Measurements from ENCODE around the gene SLC6A5. TPM values are rescaled to one million over a fixed set of nuclear protein-coding genes. Genes with fewer than 3 reads are reported as not detected.

Gene SLC6A5
- total and polyA plus RNA-seq, 2 of the 4 experiments (the other 2 are of a cell fraction) = not detected

DNA sequence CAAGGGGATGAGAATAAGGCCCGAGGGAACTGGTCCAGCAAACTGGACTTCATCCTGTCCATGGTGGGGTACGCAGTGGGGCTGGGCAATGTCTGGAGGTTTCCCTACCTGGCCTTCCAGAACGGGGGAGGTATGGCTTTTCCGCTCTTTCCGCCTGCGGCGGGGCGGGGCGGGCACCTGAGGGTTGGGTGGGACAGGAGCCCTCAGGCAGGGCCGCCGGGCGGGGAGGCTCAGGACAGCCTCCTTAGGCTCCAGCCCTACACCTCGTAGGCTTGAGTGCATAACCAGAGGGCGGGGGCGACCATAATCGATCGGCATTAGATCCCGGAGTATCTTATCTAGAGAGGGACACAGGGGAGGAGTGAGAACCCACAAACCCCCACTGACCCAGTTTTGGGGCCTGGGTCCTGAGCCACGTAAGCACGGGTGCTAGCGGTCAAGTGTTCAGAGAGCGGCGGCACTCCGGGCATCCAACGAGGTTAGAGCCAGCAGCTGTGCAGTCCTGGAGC, 4.9 kb downstream of the SLC6A5 start:
- in situ Hi-C loops (cut with MboI; ENCODE audit: low sequenced_read_pairs) = loop anchor here (25.0 kb wide), 1 partner anchor 667 kb away; no protein-coding TSS in a partner anchor
- TF ChIP-seq MAFK (IDR thresholded peaks at IDR 0.05; ENCODE audit: low read depth, low read length) (no peak), MAZ (IDR thresholded peaks at IDR 0.05; ENCODE audit: borderline replicate concordance, low read depth, low read length) (no peak), FOS (IDR thresholded peaks at IDR 0.05; ENCODE audit: low read depth, low read length) (no peak), MXI1 (IDR thresholded peaks at IDR 0.05; ENCODE audit: borderline replicate concordance, low read depth, low read length) (no peak), RAD21 (IDR thresholded peaks at IDR 0.05; ENCODE audit: low read length) (no peak)
- TF ChIP-seq, protein P1, sequence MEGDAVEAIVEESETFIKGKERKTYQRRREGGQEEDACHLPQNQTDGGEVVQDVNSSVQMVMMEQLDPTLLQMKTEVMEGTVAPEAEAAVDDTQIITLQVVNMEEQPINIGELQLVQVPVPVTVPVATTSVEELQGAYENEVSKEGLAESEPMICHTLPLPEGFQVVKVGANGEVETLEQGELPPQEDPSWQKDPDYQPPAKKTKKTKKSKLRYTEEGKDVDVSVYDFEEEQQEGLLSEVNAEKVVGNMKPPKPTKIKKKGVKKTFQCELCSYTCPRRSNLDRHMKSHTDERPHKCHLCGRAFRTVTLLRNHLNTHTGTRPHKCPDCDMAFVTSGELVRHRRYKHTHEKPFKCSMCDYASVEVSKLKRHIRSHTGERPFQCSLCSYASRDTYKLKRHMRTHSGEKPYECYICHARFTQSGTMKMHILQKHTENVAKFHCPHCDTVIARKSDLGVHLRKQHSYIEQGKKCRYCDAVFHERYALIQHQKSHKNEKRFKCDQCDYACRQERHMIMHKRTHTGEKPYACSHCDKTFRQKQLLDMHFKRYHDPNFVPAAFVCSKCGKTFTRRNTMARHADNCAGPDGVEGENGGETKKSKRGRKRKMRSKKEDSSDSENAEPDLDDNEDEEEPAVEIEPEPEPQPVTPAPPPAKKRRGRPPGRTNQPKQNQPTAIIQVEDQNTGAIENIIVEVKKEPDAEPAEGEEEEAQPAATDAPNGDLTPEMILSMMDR (conservative IDR thresholded peaks at IDR 0.05; ENCODE audit: low read depth, low read length) = no peak
- Histone ChIP-seq H3K9ac (ENCODE audit: low read depth, low read length) (no peak overlapping the region), H2AK9ac (replicated peaks; ENCODE audit: low read depth, low read length, poor library complexity) (no peak overlapping the region), H3K9me1 (ENCODE audit: insufficient read depth, low read length) (no peaks in the 10 kb centered on the region), H3K9me3 (ENCODE audit: control insufficient read depth, insufficient read depth, low read length) (no peaks in the 10 kb centered on the region; the same call in 1 of the 2 replicates), H3K27me3 (ENCODE audit: control insufficient read depth, insufficient read depth, low read length) (peaks cover 71% of the 10 kb centered on the region), H4K20me1 (ENCODE audit: insufficient read depth, low read length) (no peaks in the 10 kb centered on the region), H3K56ac (ENCODE audit: extremely low read depth, insufficient read depth, low read length) (no peak overlapping the region), H3K4me1 (ENCODE audit: control insufficient read depth, insufficient read depth, low read length) (no peaks in the 10 kb centered on the region), H3K4ac (ENCODE audit: low read depth, low read length) (no peak overlapping the region), H3K4me2 (ENCODE audit: low read depth, low read length) (no peak overlapping the region), H3K27ac (ENCODE audit: insufficient read depth, low read length) (no peak overlapping the region), H3K79me1 (ENCODE audit: low read depth in 1 of 2, low read length in 2 of 2) (no peaks in the 10 kb centered on the region), H3K4me3 (ENCODE audit: insufficient read depth, low read depth, low read length) (no peak overlapping the region), H2BK5ac (ENCODE audit: low read depth, low read length, poor library complexity, severe bottlenecking) (no peak overlapping the region), H4K5ac (ENCODE audit: low read depth, low read length) (no peak overlapping the region), H3K36me3 (ENCODE audit: control insufficient read depth, insufficient read depth, low read length) (no peaks in the 10 kb centered on the region), H4K91ac (ENCODE audit: insufficient read depth, low read depth, low read length) (no peak overlapping the region), H3K14ac (replicated peaks; ENCODE audit: low read depth, low read length) (no peak overlapping the region), H2AK5ac (ENCODE audit: low read depth, low read length) (no peak overlapping the region), H2BK15ac (ENCODE audit: low read depth, low read length) (no peak overlapping the region), H4K8ac (ENCODE audit: low read depth in 2 of 2, low read length in 2 of 2) (no peak overlapping the region), H2BK120ac (ENCODE audit: low read depth, low read length) (no peak overlapping the region), H2AFZ (replicated peaks; ENCODE audit: low read length, poor library complexity) (no peak overlapping the region), H3K23ac (ENCODE audit: low read depth, low read length) (no peak overlapping the region), H2BK20ac (ENCODE audit: low read depth, low read length) (no peak overlapping the region), H3K18ac (ENCODE audit: low read depth, low read length) (no peak overlapping the region)
- ATAC-seq (ENCODE audit: low read depth) = no peak
- dilution Hi-C loops (cut with HindIII; ENCODE audit: low sequenced_read_pairs, unreplicated experiment) = no loop called here
- POLR2A ChIA-PET (ENCODE audit: unreplicated experiment) = no interaction called here
- DNase-seq = no peak
- intact Hi-C loops (cut with micrococcal nuclease) = no loop called here
- WGBS, 2 experiments (ENCODE audit: extremely low coverage in 2 of 2, insufficient read length in 1 of 2) = no CpG with 5 or more reads among the region's 25 CpGs
- no TSS peak for BruUV-seq (replicated peaks)
- CTCF ChIA-PET = no interaction called here

Measured in IMR-90 (cell line).